ENCODE data around the gene CASP8AP2.

GRCh38 chr6:89797317-89797716, 32.4 kb upstream of the CASP8AP2 start:
- no peak for TF ChIP-seq POLR2A (IDR thresholded peaks at IDR 0.05)
- TF ChIP-seq CTCF (IDR thresholded peaks at IDR 0.05): no peak
